ENCODE data around the gene RABGEF1.
"Not testable (repeated sequence)": the region's sequence is repeated elsewhere in the genome, so short reads cannot be mapped to it uniquely, and the experiment has no call there.

Gene RABGEF1

GRCh38 chr7:66767486-66767885 is 27.0 kb downstream of the RABGEF1 start:
- not testable (repeated sequence) for H3K27ac Mint-ChIP-seq, H3K9me3 Mint-ChIP-seq, ATAC-seq, H3K4me3 Mint-ChIP-seq, H3K27me3 Mint-ChIP-seq, DNase-seq
- peaks cover 54% of the 10 kb centered on the region for H3K4me1 Mint-ChIP-seq

- no peak for ATAC-seq
- DNase-seq: no peak
- Mint-ChIP-seq H3K4me1 (peaks cover 52% of the 10 kb centered on the region), H3K4me3 (no peak overlapping the region), H3K27ac (no peak overlapping the region), H3K27me3 (no peaks in the 10 kb centered on the region), H3K9me3 (no peaks in the 10 kb centered on the region)
Measured at GRCh38 chr7:66768865-66769832, 28.6 kb downstream of the RABGEF1 start.

- Mint-ChIP-seq H3K27ac (peak overlapping the region in 1 of 2 donors; percentile 59), H3K9me3 (no peaks in the 10 kb centered on the region), H3K4me1 (peaks cover 44% of the 10 kb centered on the region), H3K27me3 (no peaks in the 10 kb centered on the region), H3K4me3 (no peak overlapping the region)
- ATAC-seq (no peak), DNase-seq (no peak)
Measured at GRCh38 chr7:66769833-66770512, 29.4 kb downstream of the RABGEF1 start.

GRCh38 chr7:66771795-66772194 is 31.3 kb downstream of the RABGEF1 start:
- Mint-ChIP-seq H3K4me1 (peaks cover 39% of the 10 kb centered on the region), H3K4me3 (no peak overlapping the region), H3K27me3 (no peaks in the 10 kb centered on the region), H3K27ac (no peak overlapping the region), H3K9me3 (no peaks in the 10 kb centered on the region)
- DNase-seq: no peak
- no peak for ATAC-seq

GRCh38 chr7:66773744-66774143 is 33.2 kb downstream of the RABGEF1 start:
- not testable (repeated sequence) for H3K4me3 Mint-ChIP-seq, ATAC-seq, DNase-seq, H3K27ac Mint-ChIP-seq, H3K9me3 Mint-ChIP-seq, H3K27me3 Mint-ChIP-seq
- H3K4me1 Mint-ChIP-seq: peaks cover 23% of the 10 kb centered on the region

- not testable (repeated sequence) for H3K27me3 Mint-ChIP-seq, H3K4me3 Mint-ChIP-seq, H3K9me3 Mint-ChIP-seq, ATAC-seq, DNase-seq, H3K27ac Mint-ChIP-seq
- peaks cover 14% of the 10 kb centered on the region for H3K4me1 Mint-ChIP-seq
Measured at GRCh38 chr7:66776383-66776782, 35.9 kb downstream of the RABGEF1 start.

GRCh38 chr7:66776800-66777442 is 36.4 kb downstream of the RABGEF1 start:
- no peak for DNase-seq
- no peak overlapping the region for H3K4me3 Mint-ChIP-seq
- ATAC-seq: no peak
- H3K27ac Mint-ChIP-seq: no peak overlapping the region
- H3K27me3 Mint-ChIP-seq: no peaks in the 10 kb centered on the region
- H3K4me1 Mint-ChIP-seq: peaks cover 19% of the 10 kb centered on the region
- H3K9me3 Mint-ChIP-seq: no peaks in the 10 kb centered on the region

GRCh38 chr7:66778201-66778600 is 37.7 kb downstream of the RABGEF1 start:
- ATAC-seq: no peak
- H3K9me3 Mint-ChIP-seq: no peaks in the 10 kb centered on the region
- no peak overlapping the region for H3K4me3 Mint-ChIP-seq
- peak overlapping the region in 1 of 2 donors; percentile 19 for H3K27ac Mint-ChIP-seq
- peaks cover 19% of the 10 kb centered on the region for H3K4me1 Mint-ChIP-seq
- H3K27me3 Mint-ChIP-seq: no peaks in the 10 kb centered on the region
- DNase-seq: no peak

- peaks cover 19% of the 10 kb centered on the region for H3K4me1 Mint-ChIP-seq
- H3K27me3 Mint-ChIP-seq: no peaks in the 10 kb centered on the region
- no peak overlapping the region for H3K4me3 Mint-ChIP-seq
- H3K27ac Mint-ChIP-seq: no peak overlapping the region
- H3K9me3 Mint-ChIP-seq: no peaks in the 10 kb centered on the region
- no peak for ATAC-seq
- DNase-seq: no peak
Measured at GRCh38 chr7:66779669-66780409, 39.3 kb downstream of the RABGEF1 start.

GRCh38 chr7:66781408-66782090 is 41.0 kb downstream of the RABGEF1 start:
- Mint-ChIP-seq H3K9me3 (no peaks in the 10 kb centered on the region), H3K4me3 (no peak overlapping the region)
- ATAC-seq: no peak

GRCh38 chr7:66782875-66783274 is 42.3 kb downstream of the RABGEF1 start:
- H3K9me3 Mint-ChIP-seq, DNase-seq, H3K4me3 Mint-ChIP-seq, ATAC-seq, H3K27me3 Mint-ChIP-seq, H3K27ac Mint-ChIP-seq: not testable (repeated sequence)
- H3K4me1 Mint-ChIP-seq: peaks cover 19% of the 10 kb centered on the region

More at GRCh38 chr7:66781408-66782090, 41.0 kb downstream of the RABGEF1 start:
- Mint-ChIP-seq H3K27me3 (no peaks in the 10 kb centered on the region), H3K4me1 (peaks cover 19% of the 10 kb centered on the region), H3K27ac (peak overlapping the region in 1 of 2 donors; percentile 87)
- DNase-seq: no peak

GRCh38 chr7:66783887-66784595 is 43.5 kb downstream of the RABGEF1 start:
- H3K27me3 Mint-ChIP-seq, H3K9me3 Mint-ChIP-seq, H3K27ac Mint-ChIP-seq, DNase-seq, H3K4me3 Mint-ChIP-seq, ATAC-seq: not testable (repeated sequence)
- H3K4me1 Mint-ChIP-seq: peaks cover 19% of the 10 kb centered on the region

GRCh38 chr7:66790196-66790595 is 49.7 kb downstream of the RABGEF1 start:
- H3K4me1 Mint-ChIP-seq: no peaks in the 10 kb centered on the region
- H3K27ac Mint-ChIP-seq: no peak overlapping the region
- H3K9me3 Mint-ChIP-seq: no peaks in the 10 kb centered on the region
- ATAC-seq: no peak
- no peak for DNase-seq
- no peaks in the 10 kb centered on the region for H3K27me3 Mint-ChIP-seq
- H3K4me3 Mint-ChIP-seq: no peak overlapping the region

GRCh38 chr7:66790725-66791124 is 50.2 kb downstream of the RABGEF1 start:
- Mint-ChIP-seq H3K27ac (no peak overlapping the region), H3K4me3 (no peak overlapping the region), H3K4me1 (no peaks in the 10 kb centered on the region), H3K27me3 (no peaks in the 10 kb centered on the region), H3K9me3 (no peaks in the 10 kb centered on the region)
- no peak for ATAC-seq
- DNase-seq: no peak

All from stimulated activated naive CD8-positive, alpha-beta T cell treated with anti-CD3 and anti-CD28 coated beads, Interleukin-15, amount 100 ng/mL, for 72 hours (primary cell).